GM23248 (cell line): ENCODE data around the gene MAGI3.

Source experiments
- EZH2 ChIP-seq: fragments of 200-600 bp; sonication (generic); IDR thresholded peaks from 2 replicates; pipeline ENCODE4 v1.6.1; 2018; ENCODE audit warnings: antibody characterized with exemption, mild to moderate bottlenecking; ENCODE audit not compliant: insufficient read depth, poor library complexity, severe bottlenecking
- EZH2phosphoT487 ChIP-seq: fragments of 200-600 bp; sonication (generic); IDR thresholded peaks from 2 replicates; pipeline ENCODE4 v1.6.1; 2018; ENCODE audit warnings: antibody characterized with exemption, moderate library complexity, mild to moderate bottlenecking, low read depth; ENCODE audit not compliant: insufficient read depth

GRCh38 chr1:113628997-113629396, 238.7 kb downstream of the MAGI3 start:
- TF ChIP-seq EZH2phosphoT487: no peak
- no peak for TF ChIP-seq EZH2
